ENCODE results near the gene SEZ6L2. TPM values are rescaled to one million over a fixed set of nuclear protein-coding genes. Genes with fewer than 3 reads are reported as not detected.

The SEZ6L2 gene
- total RNA-seq, 1 donor from 2014 or later = 10.7 TPM

GRCh38 chr16:29922326-29922725 is 23.0 kb upstream of the SEZ6L2 start:
- TF ChIP-seq CTCF (IDR thresholded peaks at IDR 0.05) = no peak
- Histone ChIP-seq H3K36me3 (peaks cover 59% of the 10 kb centered on the region), H3K4me3 (no peak overlapping the region), H3K4me1 (peaks cover 23% of the 10 kb centered on the region), H3K27ac (no peak overlapping the region), H3K27me3 (ENCODE audit: low read depth) (no peaks in the 10 kb centered on the region), H3K9me3 (no peaks in the 10 kb centered on the region)
- DNase-seq = no peak
- intact Hi-C loops (cut with DNase I) = no loop called here
- no peak for ATAC-seq

- Histone ChIP-seq H3K4me1 (peaks cover 14% of the 10 kb centered on the region), H3K4me3 (no peak overlapping the region), H3K9me3 (no peaks in the 10 kb centered on the region), H3K27ac (no peak overlapping the region), H3K36me3 (peaks cover 70% of the 10 kb centered on the region), H3K27me3 (ENCODE audit: low read depth) (no peaks in the 10 kb centered on the region)
- no peak for TF ChIP-seq CTCF (IDR thresholded peaks at IDR 0.05)
- intact Hi-C loops (cut with DNase I) = no loop called here
- no peak for DNase-seq
- ATAC-seq = no peak
Measured at GRCh38 chr16:29921034-29921385, 21.7 kb upstream of the SEZ6L2 start.

- TF ChIP-seq CTCF (IDR thresholded peaks at IDR 0.05) = no peak
- Histone ChIP-seq H3K27ac (no peak overlapping the region), H3K36me3 (peaks cover 71% of the 10 kb centered on the region), H3K27me3 (ENCODE audit: low read depth) (no peaks in the 10 kb centered on the region), H3K4me1 (peaks cover 14% of the 10 kb centered on the region), H3K9me3 (no peaks in the 10 kb centered on the region), H3K4me3 (no peak overlapping the region)
- intact Hi-C loops (cut with DNase I) = no loop called here
- DNase-seq (no peak), ATAC-seq (no peak)
Measured at GRCh38 chr16:29920288-29921033, 21.1 kb upstream of the SEZ6L2 start.

- Histone ChIP-seq H3K27ac (no peak overlapping the region), H3K4me1 (no peaks in the 10 kb centered on the region), H3K9me3 (no peaks in the 10 kb centered on the region), H3K4me3 (no peak overlapping the region), H3K27me3 (ENCODE audit: low read depth) (no peaks in the 10 kb centered on the region), H3K36me3 (peaks cover 74% of the 10 kb centered on the region)
- DNase-seq = no peak
- no peak for ATAC-seq
- no peak for TF ChIP-seq CTCF (IDR thresholded peaks at IDR 0.05)
- intact Hi-C loops (cut with DNase I) = no loop called here
Measured at GRCh38 chr16:29916979-29917378, 17.6 kb upstream of the SEZ6L2 start.

- H3K27ac ChIP-seq = no peak overlapping the region
- DNase-seq = no peak
- no peak for TF ChIP-seq CTCF (IDR thresholded peaks at IDR 0.05)
- no peaks in the 10 kb centered on the region for H3K4me1 ChIP-seq
- peaks cover 61% of the 10 kb centered on the region for H3K36me3 ChIP-seq
- intact Hi-C loops (cut with DNase I) = no loop called here
- no peak overlapping the region for H3K4me3 ChIP-seq
- H3K27me3 ChIP-seq (ENCODE audit: low read depth) = no peaks in the 10 kb centered on the region
- ATAC-seq = no peak
- H3K9me3 ChIP-seq = no peaks in the 10 kb centered on the region
Measured at GRCh38 chr16:29915590-29916247, 16.4 kb upstream of the SEZ6L2 start.

All from lower lobe of right lung (tissue), 2 donors.